NCI-H510A treated with DMSO at 0.1 percent for 48 hours (cell line): Measurements from ENCODE around the gene TBX21.

Source experiments
- DNase-seq: peaks from one replicate; lab custom pipeline; 2025; lab: John Stamatoyannopoulos, UW

Gene TBX21

GRCh38 chr17:47713980-47714700 lies 18.9 kb upstream of the TBX21 start:
- DNase-seq = no peak

GRCh38 chr17:47714773-47715396 lies 18.2 kb upstream of the TBX21 start:
- no peak for DNase-seq

- DNase-seq = no peak
These were observed 17.2 kb upstream of the TBX21 start for GRCh38 chr17:47715669-47716325.

- no peak for DNase-seq
These were observed 16.7 kb upstream of the TBX21 start for GRCh38 chr17:47716375-47716774.

GRCh38 chr17:47717261-47717697 lies 15.8 kb upstream of the TBX21 start:
- no peak for DNase-seq

- no peak for DNase-seq
These were observed 14.9 kb upstream of the TBX21 start for GRCh38 chr17:47717979-47718621.

- DNase-seq = no peak
These were observed 14.2 kb upstream of the TBX21 start for GRCh38 chr17:47718634-47719405.

- DNase-seq = no peak
These were observed 13.5 kb upstream of the TBX21 start for GRCh38 chr17:47719411-47720152.

GRCh38 chr17:47720196-47720595 lies 12.8 kb upstream of the TBX21 start:
- no peak for DNase-seq

- no peak for DNase-seq
These were observed 12.1 kb upstream of the TBX21 start for GRCh38 chr17:47720754-47721533.

- DNase-seq = no peak
These were observed 11.3 kb upstream of the TBX21 start for GRCh38 chr17:47721725-47722124.

- no peak for DNase-seq
These were observed 8.3 kb upstream of the TBX21 start for GRCh38 chr17:47724705-47725104.

- DNase-seq = no peak
These were observed 7.5 kb upstream of the TBX21 start for GRCh38 chr17:47725446-47726111.

GRCh38 chr17:47726796-47727703 lies 6.0 kb upstream of the TBX21 start:
- peak; percentile 9 for DNase-seq

GRCh38 chr17:47727704-47728036 lies 5.4 kb upstream of the TBX21 start:
- no peak for DNase-seq

- no peak for DNase-seq
These were observed 4.7 kb upstream of the TBX21 start for GRCh38 chr17:47728214-47728877.

GRCh38 chr17:47729476-47729875 lies 3.6 kb upstream of the TBX21 start:
- DNase-seq = no peak

- DNase-seq = no peak
These were observed 2.4 kb upstream of the TBX21 start for GRCh38 chr17:47730681-47731080.
